HepG2 (cell line): ENCODE data around the gene PTCRA. TPM values are rescaled to one million over a fixed set of nuclear protein-coding genes. Genes with fewer than 3 reads are reported as not detected.

ENCODE experiments used
- ATAC-seq: fragments of 200-7000 bp; cut with Tn5 transposase; 3 replicates; pipeline ENCODE4 v1.9.1; 2020; ENCODE audit warnings: mild to moderate bottlenecking, moderate library complexity
- BruUV-seq: library from RNA; stranded (reverse); fragments of 400-500 nt; replicated peaks from 2 replicates; lab custom pipeline; 2021; lab: Mats Ljungman, UMichigan
- CTCF ChIA-PET: fragments of 300-600 bp; formaldehyde crosslinking; extraction: SDS; loops from one replicate; lab custom pipeline; 2021; ENCODE audit warnings: low total read pairs, inconsistent platforms, low intra/inter-chr PET ratio; lab: Yijun Ruan, JAX
- POLR2A ChIA-PET: fragments of 350-600 bp; sonication (Branson Sonifier 250); formaldehyde crosslinking; loops from one replicate; lab custom pipeline; 2020; ENCODE audit warnings: antibody characterized with exemption, inconsistent platforms; lab: Yijun Ruan, JAX
- DNase-seq: peaks from one replicate; pipeline ENCODE4 v3.0.0-alpha.2; 2015; ENCODE audit warnings: low spot score
- FAIRE-seq: peaks from 3 replicates; lab custom pipeline; 2011; peaks lifted over from hg19 to GRCh38; lab: Jason Lieb, UNC
- H2AFZ ChIP-seq: one replicate; pipeline ENCODE4 v1.6.1; 2011; ENCODE audit warnings: low read length, inconsistent platforms
- H3K27ac ChIP-seq: fragments of 300-600 bp; 3 replicates; pipeline ENCODE4 v1.8.0; 2011; ENCODE audit warnings: mixed run types, mild to moderate bottlenecking, mixed read lengths, low read length, inconsistent platforms; ENCODE audit not compliant: insufficient read depth; ENCODE audit errors: extremely low read length
- H3K27me3 ChIP-seq, 2 experiments: fragments of 200-600 bp in 1 of 2; 2 replicates in 1 of 2; 3 replicates in 1 of 2; pipeline versions ENCODE4 v1.6.0 to v1.8.0; 2011; ENCODE audit warnings: low read length in 2 of 2, mild to moderate bottlenecking in 2 of 2, moderate library complexity in 2 of 2, inconsistent platforms in 1 of 2; ENCODE audit not compliant: insufficient read depth in 2 of 2, control insufficient read depth in 1 of 2
- H3K36me3 ChIP-seq, 2 experiments: fragments of 200-600 bp in 1 of 2; replicated peaks in 1 of 2; 2 replicates in 1 of 2; 3 replicates in 1 of 2; pipeline versions ENCODE4 v1.5.1 to v1.8.0; 2011; ENCODE audit warnings: low read length in 2 of 2, inconsistent platforms in 1 of 2; ENCODE audit not compliant: insufficient read depth in 2 of 2, control insufficient read depth in 1 of 2
- H3K4me1 ChIP-seq: 2 replicates; pipeline ENCODE4 v1.5.1; 2012; ENCODE audit warnings: low read length, inconsistent platforms; ENCODE audit not compliant: insufficient read depth
- H3K4me2 ChIP-seq: 2 replicates; pipeline ENCODE4 v1.6.0; 2011; ENCODE audit warnings: low read depth, low read length, inconsistent platforms
- H3K4me3 ChIP-seq, 3 experiments: fragments of 200-600 bp in 1 of 3; sonication (generic), shearing (Covaris generic) in 1 of 3; replicated peaks in 1 of 3; 2 replicates each; pipeline ENCODE4 v1.5.1; 2011 to 2016; ENCODE audit warnings: low read length in 3 of 3, inconsistent platforms in 2 of 3, low read depth in 2 of 3, mild to moderate bottlenecking in 2 of 3, control low read depth in 1 of 3, mixed read lengths in 1 of 3; ENCODE audit not compliant: insufficient read depth in 1 of 3
- H3K79me2 ChIP-seq: one replicate; pipeline ENCODE4 v1.6.1; 2011; ENCODE audit warnings: low read length, inconsistent platforms; ENCODE audit not compliant: insufficient read depth
- H3K9ac ChIP-seq: 2 replicates; pipeline ENCODE4 v1.6.0; 2011; ENCODE audit warnings: mild to moderate bottlenecking, low read depth, low read length, inconsistent platforms; ENCODE audit not compliant: insufficient read depth
- H3K9me3 ChIP-seq: 2 replicates; pipeline ENCODE4 v1.5.1; 2012; ENCODE audit warnings: mild to moderate bottlenecking, low read length
- H4K20me1 ChIP-seq: 2 replicates; pipeline ENCODE4 v1.6.0; 2011; ENCODE audit warnings: inconsistent platforms, mild to moderate bottlenecking, low read length, moderate library complexity; ENCODE audit not compliant: insufficient read depth
- CEBPB ChIP-seq: IDR thresholded peaks from 2 replicates; pipeline ENCODE4 v1.6.1; 2011; ENCODE audit warnings: low read depth, low read length, improper control_type of control experiment, borderline replicate concordance
- CEBPG ChIP-seq: IDR thresholded peaks from 2 replicates; pipeline ENCODE4 v1.6.1; 2016
- ELF3 ChIP-seq: IDR thresholded peaks from 2 replicates; pipeline ENCODE4 v1.6.1; 2016; ENCODE audit warnings: missing genetic modification reagents, missing compliant biosample characterization
- NR3C1 ChIP-seq: sonication (generic); formaldehyde crosslinking; IDR thresholded peaks from 2 replicates; pipeline ENCODE4 v1.4.0; 2020; ENCODE audit warnings: missing genetic modification reagents
- SETDB1 ChIP-seq: sonication (generic); formaldehyde crosslinking; IDR thresholded peaks from 2 replicates; pipeline ENCODE4 v1.5.1; 2020; ENCODE audit warnings: missing genetic modification reagents, mild to moderate bottlenecking, borderline replicate concordance
- SYNCRIP ChIP-seq: fragments of 200-400 bp; formaldehyde crosslinking; IDR thresholded peaks from 2 replicates; pipeline ENCODE4 v1.6.1; 2018; ENCODE audit warnings: mild to moderate bottlenecking, low read depth, low read length; ENCODE audit not compliant: insufficient read depth
- ZEB1 ChIP-seq: IDR thresholded peaks from 2 replicates; pipeline ENCODE4 v1.6.1; 2012; ENCODE audit warnings: mild to moderate bottlenecking, low read depth, inconsistent platforms; ENCODE audit not compliant: insufficient replicate concordance
- WGBS: methylation state at CpG from one replicate; pipeline ENCODE4 v1.1.6; 2017; ENCODE audit warnings: low lambda C conversion rate; 5-methylcytosine and 5-hydroxymethylcytosine counted together
- in situ Hi-C: cut with HindIII; loops from 2 replicates; pipeline ENCODE4 v1.10.0; 2017; ENCODE audit warnings: low pct_unique_long_range_greater_than_20kb; ENCODE audit not compliant: extremely low pct_ligation_motif_present
- intact Hi-C: fragments of 100-400 bp; cut with micrococcal nuclease; formaldehyde crosslinking; loops from one replicate; pipeline ENCODE4 v1.10.0; 2022; ENCODE audit not compliant: unreplicated experiment
- polyA plus RNA-seq, 8 experiments: library from polyadenylated mRNA; depleted of rRNA in 3 of 8; stranded (reverse) in 7 of 8; unstranded in 1 of 8; fragments of >200 nt; fragmentation: Illumina TruSeq in 4 of 8; extraction: Trizol in 4 of 8; gene quantifications; 2 replicates each; pipeline versions ENCODE4 v1.2.1 to v1.2.3, GENCODE V29; 2011 to 2016; ENCODE audit warnings: low read depth in 4 of 8, missing spikeins in 1 of 8, mixed read lengths in 1 of 8; ENCODE audit not compliant: insufficient read depth in 1 of 8
- total RNA-seq, 5 experiments: library from RNA; depleted of rRNA; stranded (reverse); fragments of >200 nt; fragmentation: Illumina TruSeq; extraction: Trizol; gene quantifications; 2 replicates each; pipeline ENCODE4 v1.2.3, GENCODE V29; 2016; ENCODE audit warnings: low read depth in 1 of 5

PTCRA gene
- total and polyA plus RNA-seq, 2 of the 13 experiments (the other 11 are each of a cell fraction or from before 2014, with no cell fraction given), result not detected

DNA sequence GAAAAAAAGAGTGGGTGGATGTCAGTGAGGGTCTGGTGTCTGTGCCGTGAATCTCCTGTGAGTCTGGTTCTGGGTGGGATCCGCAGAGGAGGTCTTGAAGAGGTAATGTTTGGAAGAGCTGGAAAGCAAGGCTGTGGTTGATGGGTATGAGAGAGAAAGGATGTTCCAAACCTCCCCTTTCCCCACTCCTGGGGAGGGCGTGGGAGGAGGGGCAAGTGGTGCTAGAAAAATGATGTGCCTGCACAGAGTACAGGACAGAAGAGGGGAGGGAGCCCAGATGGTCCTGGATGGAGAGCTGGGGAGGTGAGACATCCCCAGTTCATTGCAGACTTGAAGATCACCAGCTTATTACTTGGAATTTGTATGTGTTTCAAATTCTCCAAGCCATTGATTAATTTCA is 16.6 kb downstream of the PTCRA start:
- intact Hi-C loops, result no loop called here
- TF ChIP-seq SETDB1 (CRISPR knock-in tag) (0 out of 2 replicates have a peak, but pooled peaks have one; percentile 42), NR3C1 (no peak)
- Histone ChIP-seq H3K4me3 (no peak overlapping the region), H3K27ac (no peak overlapping the region), H3K4me2 (peak overlapping the region; percentile 5; the same call in 1 of the 2 replicates), H3K9me3 (no peaks in the 10 kb centered on the region), H4K20me1 (no peaks in the 10 kb centered on the region), H3K36me3 (peaks cover 8 to 34% of the 10 kb centered on the region in 2 experiments), H2AFZ (no peak overlapping the region), H3K27me3 (no peaks in the 10 kb centered on the region; a peak in 1 of 5 replicates), H3K4me1 (peaks cover 48% of the 10 kb centered on the region), H3K79me2 (peaks cover 40% of the 10 kb centered on the region), H3K9ac (no peak overlapping the region)
- WGBS, result 97% methylated on average over 3 of the region's 3 CpGs
- FAIRE-seq (no peak), DNase-seq (no peak), ATAC-seq (no peak)
- POLR2A ChIA-PET, result interaction anchor here (1.2 kb wide), 1 partner anchor 121 kb away, joined by 3 read pairs; the partner anchor contains the start of gene CUL7
- BruUV-seq, result no TSS peak
- CTCF ChIA-PET, result no interaction called here
- in situ Hi-C loops, result no loop called here

DNA sequence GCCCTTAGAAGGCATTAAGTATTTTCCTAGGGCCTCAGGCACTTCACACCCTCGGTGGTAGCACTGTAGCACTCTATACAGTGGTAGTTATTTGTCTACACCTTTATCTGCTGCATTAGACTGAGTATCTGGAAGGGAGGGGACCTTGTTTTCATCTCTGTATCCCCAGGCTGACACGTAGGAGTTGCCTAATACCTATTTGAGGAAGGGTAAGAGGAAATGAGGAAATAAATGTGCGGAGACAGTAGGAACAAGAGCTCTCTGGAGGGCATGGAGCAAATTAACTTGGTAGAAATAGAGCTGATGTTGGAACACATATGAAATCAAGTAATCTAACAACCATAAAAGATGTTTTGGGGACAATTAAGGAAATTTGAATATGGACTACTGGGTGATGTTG is 17.4 kb downstream of the PTCRA start:
- Histone ChIP-seq H3K79me2 (peaks cover 40% of the 10 kb centered on the region), H3K9ac (no peak overlapping the region), H3K36me3 (peaks cover 13 to 41% of the 10 kb centered on the region in 2 experiments), H3K4me1 (peaks cover 55% of the 10 kb centered on the region), H2AFZ (no peak overlapping the region), H4K20me1 (no peaks in the 10 kb centered on the region), H3K4me2 (peak overlapping the region; percentile 19), H3K9me3 (no peaks in the 10 kb centered on the region), H3K4me3 (no peak overlapping the region), H3K27me3 (no peaks in the 10 kb centered on the region; a peak in 1 of 5 replicates), H3K27ac (no peak overlapping the region)
- ATAC-seq (no peak), DNase-seq (no peak), FAIRE-seq (no peak)
- BruUV-seq, result no TSS peak
- ChIA-PET POLR2A (interaction anchor here (1.2 to 1.3 kb wide), 2 partner anchors 37 to 121 kb away, joined by 3 read pairs; partner anchors contain the start of gene CUL7), CTCF (no interaction called here)
- 64% methylated on average over 3 of the region's 3 CpGs for WGBS
- TF ChIP-seq CEBPG (CRISPR knock-in tag) (peak; percentile 60; the same call in 1 of the 2 replicates), ZEB1 (no peak), CEBPB (peak; percentile 24; the same call in 1 of the 2 replicates), ELF3 (CRISPR knock-in tag) (0 out of 2 replicates have a peak, but pooled peaks have one; percentile 24), SYNCRIP (no peak)
- in situ Hi-C loops, result no loop called here
- intact Hi-C loops, result no loop called here
